ENCODE measurements around the gene CHODL. TPM values are rescaled to one million over a fixed set of nuclear protein-coding genes. Genes with fewer than 3 reads are reported as not detected.

The CHODL gene
- total RNA-seq, 1 experiment from 2014 or later: not detected

- H3K27me3 ChIP-seq (replicated peaks): no peaks in the 10 kb centered on the region
- H3K4me1 ChIP-seq (replicated peaks): no peaks in the 10 kb centered on the region
- no peaks in the 10 kb centered on the region for H3K36me3 ChIP-seq
- H3K9me3 ChIP-seq (replicated peaks): no peaks in the 10 kb centered on the region
- H3K27ac ChIP-seq: no peak overlapping the region
- no peak for DNase-seq (ENCODE audit: low read depth in 1 of 2, low spot score in 2 of 2)
- H3K4me3 ChIP-seq: no peak overlapping the region
These were observed 9.2 kb downstream of the CHODL start for GRCh38 chr21:18253799-18254198.

- DNase-seq (ENCODE audit: low read depth in 1 of 2, low spot score in 2 of 2): no peak
- no peaks in the 10 kb centered on the region for H3K36me3 ChIP-seq
- no peak overlapping the region for H3K27ac ChIP-seq
- H3K4me3 ChIP-seq: no peak overlapping the region
- no peaks in the 10 kb centered on the region for H3K9me3 ChIP-seq (replicated peaks)
- H3K4me1 ChIP-seq (replicated peaks): no peaks in the 10 kb centered on the region
- no peaks in the 10 kb centered on the region for H3K27me3 ChIP-seq (replicated peaks)
These were observed 21.3 kb downstream of the CHODL start for GRCh38 chr21:18265944-18266343.

- no peak overlapping the region for H3K27ac ChIP-seq
- H3K36me3 ChIP-seq: no peaks in the 10 kb centered on the region
- H3K4me1 ChIP-seq (replicated peaks): no peaks in the 10 kb centered on the region
- no peaks in the 10 kb centered on the region for H3K27me3 ChIP-seq (replicated peaks)
- no peaks in the 10 kb centered on the region for H3K9me3 ChIP-seq (replicated peaks)
- H3K4me3 ChIP-seq: no peak overlapping the region
- DNase-seq (ENCODE audit: low read depth in 1 of 2, low spot score in 2 of 2): no peak
These were observed 22.9 kb downstream of the CHODL start for GRCh38 chr21:18267496-18267895.

- no peak overlapping the region for H3K4me3 ChIP-seq
- H3K27ac ChIP-seq: no peak overlapping the region
- no peaks in the 10 kb centered on the region for H3K4me1 ChIP-seq (replicated peaks)
- H3K36me3 ChIP-seq: no peaks in the 10 kb centered on the region
- H3K9me3 ChIP-seq (replicated peaks): no peaks in the 10 kb centered on the region
- DNase-seq (ENCODE audit: low read depth in 1 of 2, low spot score in 2 of 2): no peak
- no peaks in the 10 kb centered on the region for H3K27me3 ChIP-seq (replicated peaks)
These were observed 24.3 kb downstream of the CHODL start for GRCh38 chr21:18268906-18269305.

GRCh38 chr21:18269856-18270255 is 25.2 kb downstream of the CHODL start:
- Histone ChIP-seq H3K9me3 (replicated peaks) (no peaks in the 10 kb centered on the region), H3K4me1 (replicated peaks) (no peaks in the 10 kb centered on the region), H3K4me3 (no peak overlapping the region), H3K36me3 (no peaks in the 10 kb centered on the region), H3K27me3 (replicated peaks) (no peaks in the 10 kb centered on the region), H3K27ac (no peak overlapping the region)
- no peak for DNase-seq (ENCODE audit: low read depth in 1 of 2, low spot score in 2 of 2)

GRCh38 chr21:18273400-18273799 is 28.8 kb downstream of the CHODL start:
- Histone ChIP-seq H3K4me1 (replicated peaks) (no peaks in the 10 kb centered on the region), H3K27ac (no peak overlapping the region), H3K9me3 (replicated peaks) (no peaks in the 10 kb centered on the region), H3K4me3 (no peak overlapping the region), H3K36me3 (no peaks in the 10 kb centered on the region), H3K27me3 (replicated peaks) (no peaks in the 10 kb centered on the region)
- no peak for DNase-seq (ENCODE audit: low read depth in 1 of 2, low spot score in 2 of 2)

GRCh38 chr21:18274370-18274769 is 29.7 kb downstream of the CHODL start:
- Histone ChIP-seq H3K9me3 (replicated peaks) (no peaks in the 10 kb centered on the region), H3K4me1 (replicated peaks) (no peaks in the 10 kb centered on the region), H3K27me3 (replicated peaks) (no peaks in the 10 kb centered on the region), H3K27ac (no peak overlapping the region), H3K36me3 (no peaks in the 10 kb centered on the region), H3K4me3 (no peak overlapping the region)
- no peak for DNase-seq (ENCODE audit: low read depth in 1 of 2, low spot score in 2 of 2)

GRCh38 chr21:18275781-18276180 is 31.1 kb downstream of the CHODL start:
- H3K27ac ChIP-seq: no peak overlapping the region
- no peak for DNase-seq (ENCODE audit: low read depth in 1 of 2, low spot score in 2 of 2)
- no peaks in the 10 kb centered on the region for H3K36me3 ChIP-seq
- no peak overlapping the region for H3K4me3 ChIP-seq
- H3K4me1 ChIP-seq (replicated peaks): no peaks in the 10 kb centered on the region
- no peaks in the 10 kb centered on the region for H3K27me3 ChIP-seq (replicated peaks)
- H3K9me3 ChIP-seq (replicated peaks): no peaks in the 10 kb centered on the region

GRCh38 chr21:18285379-18285778 is 40.7 kb downstream of the CHODL start:
- Histone ChIP-seq H3K27ac (no peak overlapping the region), H3K4me3 (no peak overlapping the region), H3K27me3 (replicated peaks) (no peaks in the 10 kb centered on the region), H3K36me3 (no peaks in the 10 kb centered on the region), H3K9me3 (replicated peaks) (no peaks in the 10 kb centered on the region), H3K4me1 (replicated peaks) (no peaks in the 10 kb centered on the region)
- no peak for DNase-seq (ENCODE audit: low read depth in 1 of 2, low spot score in 2 of 2)

GRCh38 chr21:18289876-18290275 is 45.2 kb downstream of the CHODL start:
- no peak overlapping the region for H3K27ac ChIP-seq
- no peak for DNase-seq (ENCODE audit: low read depth in 1 of 2, low spot score in 2 of 2)
- no peaks in the 10 kb centered on the region for H3K36me3 ChIP-seq
- H3K4me1 ChIP-seq (replicated peaks): no peaks in the 10 kb centered on the region
- H3K27me3 ChIP-seq (replicated peaks): no peaks in the 10 kb centered on the region
- no peak overlapping the region for H3K4me3 ChIP-seq
- no peaks in the 10 kb centered on the region for H3K9me3 ChIP-seq (replicated peaks)

- H3K36me3 ChIP-seq: no peaks in the 10 kb centered on the region
- no peaks in the 10 kb centered on the region for H3K9me3 ChIP-seq (replicated peaks)
- H3K4me1 ChIP-seq (replicated peaks): no peaks in the 10 kb centered on the region
- H3K4me3 ChIP-seq: no peak overlapping the region
- H3K27ac ChIP-seq: no peak overlapping the region
- DNase-seq (ENCODE audit: low read depth in 1 of 2, low spot score in 2 of 2): no peak
- H3K27me3 ChIP-seq (replicated peaks): no peaks in the 10 kb centered on the region
These were observed 49.5 kb downstream of the CHODL start for GRCh38 chr21:18294100-18294499.

GRCh38 chr21:18298228-18298627 is 53.6 kb downstream of the CHODL start:
- Histone ChIP-seq H3K27me3 (replicated peaks) (no peaks in the 10 kb centered on the region), H3K4me3 (no peak overlapping the region), H3K9me3 (replicated peaks) (no peaks in the 10 kb centered on the region), H3K27ac (no peak overlapping the region), H3K4me1 (replicated peaks) (no peaks in the 10 kb centered on the region), H3K36me3 (no peaks in the 10 kb centered on the region)
- DNase-seq (ENCODE audit: low read depth in 1 of 2, low spot score in 2 of 2): no peak

Other genes with a start within 250 kb of the CHODL start
- gene TMPRSS15, start 159.0 kb downstream of the CHODL start, total RNA-seq (2014; rRNA removed; shearing (Covaris generic)): not detected in 2 replicates